HepG2 (cell line): ENCODE results near the gene SOX9. TPM values are rescaled to one million over a fixed set of nuclear protein-coding genes. Genes with fewer than 3 reads are reported as not detected.

Source experiments
- AGO1 ChIP-seq: fragments of 200-400 bp; formaldehyde crosslinking; IDR thresholded peaks from 2 replicates; pipeline ENCODE4 v1.6.1; 2017; ENCODE audit warnings: mild to moderate bottlenecking, low read depth, low read length, moderate library complexity; ENCODE audit not compliant: poor library complexity, severe bottlenecking
- ATM ChIP-seq: fragments of 450-650 bp; IDR thresholded peaks from 2 replicates; pipeline ENCODE4 v1.7.1; 2017; ENCODE audit warnings: mild to moderate bottlenecking, borderline replicate concordance
- HOXD1 ChIP-seq: sonication (generic); formaldehyde crosslinking; IDR thresholded peaks from 2 replicates; pipeline ENCODE4 v1.5.0; 2020; ENCODE audit warnings: missing genetic modification reagents
- MATR3 ChIP-seq: sonication (generic); formaldehyde crosslinking; IDR thresholded peaks from 2 replicates; pipeline ENCODE4 v1.4.0; 2020; ENCODE audit warnings: missing genetic modification reagents
- MYNN ChIP-seq: sonication (generic); formaldehyde crosslinking; IDR thresholded peaks from 2 replicates; pipeline ENCODE4 v1.4.0; 2020; ENCODE audit warnings: mild to moderate bottlenecking, low read depth, missing genetic modification reagents
- NFKBIZ ChIP-seq: IDR thresholded peaks from 2 replicates; pipeline ENCODE4 v1.6.1; 2018; ENCODE audit warnings: missing genetic modification reagents, missing compliant biosample characterization
- NR2F1 ChIP-seq, 2 experiments: fragments of 450-650 bp in 1 of 2; formaldehyde crosslinking in 1 of 2; IDR thresholded peaks; 2 replicates each; pipeline versions ENCODE4 v1.5.0 to v1.6.1; 2016 to 2020; ENCODE audit warnings: mild to moderate bottlenecking in 1 of 2, missing compliant biosample characterization in 1 of 2, missing genetic modification reagents in 1 of 2, moderate library complexity in 1 of 2
- SALL2 ChIP-seq: sonication (generic); formaldehyde crosslinking; IDR thresholded peaks from 2 replicates; pipeline ENCODE4 v1.8.1; 2023; ENCODE audit warnings: mild to moderate bottlenecking, missing genetic modification reagents, inconsistent platforms
- SMAD1 ChIP-seq: sonication (generic); formaldehyde crosslinking; IDR thresholded peaks from 2 replicates; pipeline ENCODE4 v1.4.0; 2020; ENCODE audit warnings: missing genetic modification reagents, low read depth, mild to moderate bottlenecking, borderline replicate concordance
- SP5 ChIP-seq: IDR thresholded peaks from 2 replicates; pipeline ENCODE4 v1.6.1; 2016; ENCODE audit warnings: low read depth, borderline replicate concordance
- TBX2 ChIP-seq: sonication (generic); formaldehyde crosslinking; IDR thresholded peaks from 2 replicates; pipeline ENCODE4 v1.5.0; 2020; ENCODE audit warnings: missing genetic modification reagents, mild to moderate bottlenecking, borderline replicate concordance
- TGIF2 ChIP-seq: IDR thresholded peaks from 2 replicates; pipeline ENCODE4 v1.6.1; 2016; ENCODE audit warnings: control low read depth, missing compliant biosample characterization
- ZNF34 ChIP-seq: sonication (generic); formaldehyde crosslinking; IDR thresholded peaks from 2 replicates; pipeline ENCODE4 v1.4.0; 2020; ENCODE audit warnings: mild to moderate bottlenecking, missing genetic modification reagents, borderline replicate concordance
- ZSCAN25 ChIP-seq: sonication (generic); formaldehyde crosslinking; IDR thresholded peaks from 2 replicates; pipeline ENCODE4 v1.8.0; 2022; ENCODE audit warnings: mild to moderate bottlenecking, missing genetic modification reagents
- ZZZ3 ChIP-seq: sonication (generic); formaldehyde crosslinking; IDR thresholded peaks from 2 replicates; pipeline ENCODE4 v1.4.0; 2020; ENCODE audit warnings: missing genetic modification reagents, mild to moderate bottlenecking, borderline replicate concordance
- polyA plus RNA-seq, 8 experiments: library from polyadenylated mRNA; depleted of rRNA in 3 of 8; stranded (reverse) in 7 of 8; unstranded in 1 of 8; fragments of >200 nt; fragmentation: Illumina TruSeq in 4 of 8; extraction: Trizol in 4 of 8; gene quantifications; 2 replicates each; pipeline versions ENCODE4 v1.2.1 to v1.2.3, GENCODE V29; 2011 to 2016; ENCODE audit warnings: low read depth in 4 of 8, missing spikeins in 1 of 8, mixed read lengths in 1 of 8; ENCODE audit not compliant: insufficient read depth in 1 of 8
- total RNA-seq, 5 experiments: library from RNA; depleted of rRNA; stranded (reverse); fragments of >200 nt; fragmentation: Illumina TruSeq; extraction: Trizol; gene quantifications; 2 replicates each; pipeline ENCODE4 v1.2.3, GENCODE V29; 2016; ENCODE audit warnings: low read depth in 1 of 5
- TF ChIP-seq, protein P1 (sequence below): IDR thresholded peaks from 2 replicates; pipeline ENCODE4 v1.6.1; 2012; ENCODE audit warnings: low read length, improper control_type of control experiment
- TF ChIP-seq, protein P2 (sequence below): sonication (generic); formaldehyde crosslinking; IDR thresholded peaks from 2 replicates; pipeline ENCODE4 v1.8.0; 2022; ENCODE audit warnings: mild to moderate bottlenecking, missing genetic modification reagents, moderate library complexity
- TF ChIP-seq, protein P3 (sequence below), 2 experiments: sonication (generic) in 1 of 2; formaldehyde crosslinking in 1 of 2; IDR thresholded peaks; 2 replicates each; pipeline versions ENCODE4 v1.6.1 to v1.9.0; 2014 to 2022; ENCODE audit warnings: antibody characterized with exemption in 1 of 2, borderline replicate concordance in 1 of 2, inconsistent platforms in 1 of 2, low read depth in 1 of 2, missing genetic modification reagents in 1 of 2

SOX9 gene
- total and polyA plus RNA-seq, 2 of the 13 experiments (the other 11 are each of a cell fraction or from before 2014, with no cell fraction given) = 16.1 to 27.6 TPM

DNA sequence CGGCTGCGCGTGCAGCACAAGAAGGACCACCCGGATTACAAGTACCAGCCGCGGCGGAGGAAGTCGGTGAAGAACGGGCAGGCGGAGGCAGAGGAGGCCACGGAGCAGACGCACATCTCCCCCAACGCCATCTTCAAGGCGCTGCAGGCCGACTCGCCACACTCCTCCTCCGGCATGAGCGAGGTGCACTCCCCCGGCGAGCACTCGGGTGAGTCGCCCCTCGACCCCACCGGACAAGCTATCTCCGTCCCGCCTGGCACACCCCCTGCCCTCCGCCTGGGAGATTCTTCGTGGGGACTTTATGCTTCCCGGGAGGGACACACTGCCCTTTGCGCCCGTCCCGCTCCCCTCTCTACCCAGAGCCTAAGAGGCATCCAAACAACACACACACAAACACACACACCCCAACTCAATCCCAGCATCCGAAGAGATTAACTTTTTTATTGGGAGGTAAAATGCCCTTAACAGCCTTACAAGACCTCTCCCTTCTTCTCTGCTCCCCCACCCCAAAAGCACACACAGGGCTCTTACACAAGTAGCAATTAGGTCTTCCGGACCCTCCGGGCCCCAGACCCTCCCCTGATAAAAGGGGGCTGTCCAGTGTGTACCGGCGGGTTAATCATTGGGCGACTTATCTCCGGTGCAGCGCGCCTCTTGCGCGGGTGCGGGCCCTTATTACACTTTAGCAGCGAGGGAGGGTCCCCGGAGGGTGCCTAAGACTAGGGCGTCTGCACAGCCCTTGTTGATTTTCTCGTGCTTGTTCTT lies 2.1 kb downstream of the SOX9 start (continued):
- TF ChIP-seq, protein P1, sequence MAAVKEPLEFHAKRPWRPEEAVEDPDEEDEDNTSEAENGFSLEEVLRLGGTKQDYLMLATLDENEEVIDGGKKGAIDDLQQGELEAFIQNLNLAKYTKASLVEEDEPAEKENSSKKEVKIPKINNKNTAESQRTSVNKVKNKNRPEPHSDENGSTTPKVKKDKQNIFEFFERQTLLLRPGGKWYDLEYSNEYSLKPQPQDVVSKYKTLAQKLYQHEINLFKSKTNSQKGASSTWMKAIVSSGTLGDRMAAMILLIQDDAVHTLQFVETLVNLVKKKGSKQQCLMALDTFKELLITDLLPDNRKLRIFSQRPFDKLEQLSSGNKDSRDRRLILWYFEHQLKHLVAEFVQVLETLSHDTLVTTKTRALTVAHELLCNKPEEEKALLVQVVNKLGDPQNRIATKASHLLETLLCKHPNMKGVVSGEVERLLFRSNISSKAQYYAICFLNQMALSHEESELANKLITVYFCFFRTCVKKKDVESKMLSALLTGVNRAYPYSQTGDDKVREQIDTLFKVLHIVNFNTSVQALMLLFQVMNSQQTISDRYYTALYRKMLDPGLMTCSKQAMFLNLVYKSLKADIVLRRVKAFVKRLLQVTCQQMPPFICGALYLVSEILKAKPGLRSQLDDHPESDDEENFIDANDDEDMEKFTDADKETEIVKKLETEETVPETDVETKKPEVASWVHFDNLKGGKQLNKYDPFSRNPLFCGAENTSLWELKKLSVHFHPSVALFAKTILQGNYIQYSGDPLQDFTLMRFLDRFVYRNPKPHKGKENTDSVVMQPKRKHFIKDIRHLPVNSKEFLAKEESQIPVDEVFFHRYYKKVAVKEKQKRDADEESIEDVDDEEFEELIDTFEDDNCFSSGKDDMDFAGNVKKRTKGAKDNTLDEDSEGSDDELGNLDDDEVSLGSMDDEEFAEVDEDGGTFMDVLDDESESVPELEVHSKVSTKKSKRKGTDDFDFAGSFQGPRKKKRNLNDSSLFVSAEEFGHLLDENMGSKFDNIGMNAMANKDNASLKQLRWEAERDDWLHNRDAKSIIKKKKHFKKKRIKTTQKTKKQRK = no peak
- no peak for TF ChIP-seq ZZZ3 (CRISPR knock-in tag)
- no peak; a peak in 1 of 4 replicates for TF ChIP-seq NR2F1 (CRISPR knock-in tag; IDR thresholded peaks at IDR 0.05)
- TF ChIP-seq HOXD1 (CRISPR knock-in tag) = 0 out of 2 replicates have a peak, but pooled peaks have one; percentile 49
- no peak for TF ChIP-seq SALL2
- 0 out of 2 replicates have a peak, but pooled peaks have one; percentile 46 for TF ChIP-seq ZSCAN25 (CRISPR knock-in tag)
- peak; percentile 88 for TF ChIP-seq SP5 (CRISPR knock-in tag)
- TF ChIP-seq, protein P2, sequence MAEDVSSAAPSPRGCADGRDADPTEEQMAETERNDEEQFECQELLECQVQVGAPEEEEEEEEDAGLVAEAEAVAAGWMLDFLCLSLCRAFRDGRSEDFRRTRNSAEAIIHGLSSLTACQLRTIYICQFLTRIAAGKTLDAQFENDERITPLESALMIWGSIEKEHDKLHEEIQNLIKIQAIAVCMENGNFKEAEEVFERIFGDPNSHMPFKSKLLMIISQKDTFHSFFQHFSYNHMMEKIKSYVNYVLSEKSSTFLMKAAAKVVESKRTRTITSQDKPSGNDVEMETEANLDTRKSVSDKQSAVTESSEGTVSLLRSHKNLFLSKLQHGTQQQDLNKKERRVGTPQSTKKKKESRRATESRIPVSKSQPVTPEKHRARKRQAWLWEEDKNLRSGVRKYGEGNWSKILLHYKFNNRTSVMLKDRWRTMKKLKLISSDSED (CRISPR knock-in tag) = no peak
- TF ChIP-seq NFKBIZ (CRISPR knock-in tag) = peak; percentile 36; the same call in 1 of the 2 replicates
- no peak for TF ChIP-seq SMAD1
- no peak for TF ChIP-seq MYNN (CRISPR knock-in tag)
- peak; percentile 73; the same call in 1 of the 2 replicates for TF ChIP-seq TGIF2
- TF ChIP-seq AGO1 = peak; percentile 86
- 0 out of 2 replicates have a peak, but pooled peaks have one; percentile 28 for TF ChIP-seq ZNF34 (CRISPR knock-in tag)
- TF ChIP-seq MATR3 (CRISPR knock-in tag) = no peak
- TF ChIP-seq ATM = no peak
- TF ChIP-seq, protein P3, sequence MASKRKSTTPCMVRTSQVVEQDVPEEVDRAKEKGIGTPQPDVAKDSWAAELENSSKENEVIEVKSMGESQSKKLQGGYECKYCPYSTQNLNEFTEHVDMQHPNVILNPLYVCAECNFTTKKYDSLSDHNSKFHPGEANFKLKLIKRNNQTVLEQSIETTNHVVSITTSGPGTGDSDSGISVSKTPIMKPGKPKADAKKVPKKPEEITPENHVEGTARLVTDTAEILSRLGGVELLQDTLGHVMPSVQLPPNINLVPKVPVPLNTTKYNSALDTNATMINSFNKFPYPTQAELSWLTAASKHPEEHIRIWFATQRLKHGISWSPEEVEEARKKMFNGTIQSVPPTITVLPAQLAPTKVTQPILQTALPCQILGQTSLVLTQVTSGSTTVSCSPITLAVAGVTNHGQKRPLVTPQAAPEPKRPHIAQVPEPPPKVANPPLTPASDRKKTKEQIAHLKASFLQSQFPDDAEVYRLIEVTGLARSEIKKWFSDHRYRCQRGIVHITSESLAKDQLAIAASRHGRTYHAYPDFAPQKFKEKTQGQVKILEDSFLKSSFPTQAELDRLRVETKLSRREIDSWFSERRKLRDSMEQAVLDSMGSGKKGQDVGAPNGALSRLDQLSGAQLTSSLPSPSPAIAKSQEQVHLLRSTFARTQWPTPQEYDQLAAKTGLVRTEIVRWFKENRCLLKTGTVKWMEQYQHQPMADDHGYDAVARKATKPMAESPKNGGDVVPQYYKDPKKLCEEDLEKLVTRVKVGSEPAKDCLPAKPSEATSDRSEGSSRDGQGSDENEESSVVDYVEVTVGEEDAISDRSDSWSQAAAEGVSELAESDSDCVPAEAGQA (IDR thresholded peaks at IDR 0.05; ENCODE audit: low read depth) = no peak
- TF ChIP-seq, protein P3 (CRISPR knock-in tag; IDR thresholded peaks at IDR 0.05; ENCODE audit: borderline replicate concordance) = 0 out of 2 replicates have a peak, but pooled peaks have one; percentile 49
- TF ChIP-seq TBX2 = peak; percentile 83
